Measurements from ENCODE around the gene CNTN4.

DNA sequence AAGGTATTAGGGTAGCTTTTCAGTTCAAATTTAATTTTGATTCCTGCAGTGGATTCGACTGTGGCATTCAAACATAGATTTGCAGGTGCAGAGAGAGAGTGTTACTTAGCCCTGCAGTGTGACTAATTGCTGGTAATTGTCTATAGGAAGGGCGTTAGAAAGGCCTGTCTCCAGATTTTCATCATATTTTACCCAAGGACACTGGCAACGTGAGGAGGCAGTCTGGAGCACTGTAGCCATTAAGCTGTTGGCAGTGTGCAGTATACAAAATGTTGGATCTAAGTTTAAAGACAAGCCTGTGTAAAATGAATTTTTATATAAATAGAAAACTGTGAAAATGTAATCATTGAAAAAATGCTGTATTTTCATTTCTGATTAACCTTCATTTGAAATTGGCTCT lies 342.9 kb downstream of the CNTN4 start:
- TF ChIP-seq, protein P1, sequence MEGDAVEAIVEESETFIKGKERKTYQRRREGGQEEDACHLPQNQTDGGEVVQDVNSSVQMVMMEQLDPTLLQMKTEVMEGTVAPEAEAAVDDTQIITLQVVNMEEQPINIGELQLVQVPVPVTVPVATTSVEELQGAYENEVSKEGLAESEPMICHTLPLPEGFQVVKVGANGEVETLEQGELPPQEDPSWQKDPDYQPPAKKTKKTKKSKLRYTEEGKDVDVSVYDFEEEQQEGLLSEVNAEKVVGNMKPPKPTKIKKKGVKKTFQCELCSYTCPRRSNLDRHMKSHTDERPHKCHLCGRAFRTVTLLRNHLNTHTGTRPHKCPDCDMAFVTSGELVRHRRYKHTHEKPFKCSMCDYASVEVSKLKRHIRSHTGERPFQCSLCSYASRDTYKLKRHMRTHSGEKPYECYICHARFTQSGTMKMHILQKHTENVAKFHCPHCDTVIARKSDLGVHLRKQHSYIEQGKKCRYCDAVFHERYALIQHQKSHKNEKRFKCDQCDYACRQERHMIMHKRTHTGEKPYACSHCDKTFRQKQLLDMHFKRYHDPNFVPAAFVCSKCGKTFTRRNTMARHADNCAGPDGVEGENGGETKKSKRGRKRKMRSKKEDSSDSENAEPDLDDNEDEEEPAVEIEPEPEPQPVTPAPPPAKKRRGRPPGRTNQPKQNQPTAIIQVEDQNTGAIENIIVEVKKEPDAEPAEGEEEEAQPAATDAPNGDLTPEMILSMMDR (IDR thresholded peaks at IDR 0.05; ENCODE audit: low read depth, low read length) = no peak
- TF ChIP-seq EZH2phosphoT487 (IDR thresholded peaks at IDR 0.05; ENCODE audit: low read depth) = no peak

All from OCI-LY3 (cell line).